GM12874 (cell line): ENCODE data around the gene MAPK6.

Experiments
- CTCF ChIP-seq: IDR thresholded peaks from 2 replicates; pipeline ENCODE4 v1.5.1; 2011; ENCODE audit warnings: low read depth, mild to moderate bottlenecking, control low read depth, low read length, moderate library complexity; ENCODE audit not compliant: insufficient read depth

MAPK6 gene

GRCh38 chr15:51982013-51982769, 36.8 kb upstream of the MAPK6 start:
- peak; percentile 51 for TF ChIP-seq CTCF

GRCh38 chr15:51982770-51983103, 36.3 kb upstream of the MAPK6 start:
- no peak for TF ChIP-seq CTCF

GRCh38 chr15:51991141-51991540, 27.9 kb upstream of the MAPK6 start:
- no peak for TF ChIP-seq CTCF

- TF ChIP-seq CTCF: no peak
Measured at GRCh38 chr15:51992953-51993352, 26.1 kb upstream of the MAPK6 start.

- no peak for TF ChIP-seq CTCF
Measured at GRCh38 chr15:52002351-52002750, 16.7 kb upstream of the MAPK6 start.

GRCh38 chr15:52003710-52004109, 15.3 kb upstream of the MAPK6 start:
- TF ChIP-seq CTCF: no peak

- no peak for TF ChIP-seq CTCF
Measured at GRCh38 chr15:52004806-52005205, 14.2 kb upstream of the MAPK6 start.
